Epithelial cell of prostate (primary cell): ENCODE results near the gene NARF.
A peak's percentile ranks its signal among the peaks of the same experiment; 100 is the strongest.
"Not testable (repeated sequence)": the region's sequence is repeated elsewhere in the genome, so short reads cannot be mapped to it uniquely, and the experiment has no call there.

ENCODE experiments used
- DNase-seq: peaks from one replicate; pipeline ENCODE4 v3.0.0-alpha.2; 2011; ENCODE audit warnings: low read depth, low spot score
- H3K27ac ChIP-seq: fragments of 450-650 bp; 2 replicates; pipeline ENCODE4 v1.5.1; 2017; ENCODE audit warnings: mild to moderate bottlenecking

The NARF gene

DNA sequence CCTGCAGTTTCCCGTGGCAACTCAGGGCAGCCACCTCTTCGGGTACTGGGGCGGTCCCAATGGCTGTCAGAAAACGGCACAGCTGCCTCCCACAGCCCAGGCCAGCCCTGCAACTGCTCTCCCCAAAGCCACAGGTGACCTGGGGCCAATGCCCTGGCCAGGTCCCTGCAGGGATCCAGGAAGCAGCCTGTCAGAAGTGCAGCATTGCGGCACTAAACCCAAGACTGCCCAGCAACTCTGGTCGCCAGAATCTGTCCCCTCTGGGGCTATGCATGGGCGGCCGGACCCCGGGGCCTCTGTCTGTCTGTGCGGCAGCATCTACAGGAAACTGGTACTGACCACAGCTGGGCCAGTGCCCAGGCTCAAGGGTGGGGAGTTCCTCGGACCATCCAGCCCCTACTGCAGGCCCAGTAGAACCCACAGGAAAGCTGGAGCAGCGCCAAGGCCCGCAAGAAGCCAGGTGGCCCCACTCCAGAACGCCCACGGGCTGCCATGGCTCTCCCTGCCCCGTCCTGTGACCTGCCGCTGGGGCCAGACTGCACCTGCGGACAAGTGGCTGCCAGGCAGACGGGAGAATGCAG, 13.5 kb upstream of the NARF start:
- H3K27ac ChIP-seq = no peak overlapping the region
- DNase-seq = no peak

DNA sequence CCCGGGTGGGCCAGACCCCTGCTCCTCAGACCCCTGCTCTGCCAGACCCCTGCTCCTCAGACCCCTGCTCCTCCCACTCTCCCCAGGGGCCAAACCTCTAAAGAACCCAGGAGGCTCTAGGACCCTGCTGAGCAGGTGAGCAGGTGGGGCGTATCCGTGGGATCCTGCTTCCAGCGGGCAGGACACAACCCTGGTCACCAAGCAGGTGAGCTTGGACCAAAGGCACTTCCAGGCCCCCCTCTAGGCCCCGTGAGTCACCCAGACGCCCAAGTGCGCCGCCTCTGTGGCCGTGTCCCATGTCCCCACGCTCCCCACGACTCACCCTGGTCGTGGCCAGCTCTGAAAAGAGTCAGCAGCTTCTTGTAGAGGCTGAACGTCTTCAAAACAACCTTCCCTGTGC, 13.0 kb upstream of the NARF start:
- no peak for DNase-seq
- no peak overlapping the region for H3K27ac ChIP-seq

DNA sequence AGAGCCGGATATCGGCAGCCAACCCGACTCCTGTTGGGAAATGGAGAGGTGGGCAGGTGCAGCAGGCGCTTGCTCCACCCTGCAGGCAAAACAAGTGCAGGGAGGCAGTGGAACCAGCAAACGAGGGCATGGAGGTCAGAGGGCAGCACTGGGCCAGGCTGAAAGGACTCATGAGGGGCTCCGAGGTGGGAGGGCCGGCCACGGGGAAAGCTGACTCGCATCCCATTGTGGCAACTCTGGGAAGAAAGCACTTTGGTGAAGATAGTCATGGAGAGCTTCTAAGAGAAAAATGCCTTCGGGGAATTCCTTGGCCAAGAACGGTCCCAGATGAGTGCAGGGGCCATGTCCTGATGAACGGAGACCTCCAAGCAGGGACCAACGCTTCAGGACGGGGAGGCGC, 12.4 kb upstream of the NARF start:
- no peak overlapping the region for H3K27ac ChIP-seq
- DNase-seq = no peak

DNA sequence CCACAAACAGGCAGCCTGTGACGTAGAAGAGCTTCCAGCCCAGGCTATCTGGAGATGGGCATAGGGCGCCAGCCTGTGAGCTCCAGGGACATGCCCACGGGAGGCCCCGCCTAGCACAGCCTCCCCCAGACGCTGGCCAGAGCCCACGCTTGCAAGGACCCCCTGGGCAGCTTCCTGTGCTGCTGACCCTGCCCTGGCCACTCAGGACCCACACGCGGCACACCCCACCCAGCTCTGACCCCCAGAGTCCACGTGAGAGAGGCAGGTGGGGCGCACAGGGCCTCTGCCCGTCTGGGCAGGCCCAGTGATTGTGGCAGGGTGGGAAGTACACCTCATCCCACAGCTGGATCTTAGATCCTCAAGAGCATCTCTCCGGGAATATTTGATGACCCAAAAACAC, 11.9 kb upstream of the NARF start:
- H3K27ac ChIP-seq = no peak overlapping the region
- DNase-seq = no peak

DNA sequence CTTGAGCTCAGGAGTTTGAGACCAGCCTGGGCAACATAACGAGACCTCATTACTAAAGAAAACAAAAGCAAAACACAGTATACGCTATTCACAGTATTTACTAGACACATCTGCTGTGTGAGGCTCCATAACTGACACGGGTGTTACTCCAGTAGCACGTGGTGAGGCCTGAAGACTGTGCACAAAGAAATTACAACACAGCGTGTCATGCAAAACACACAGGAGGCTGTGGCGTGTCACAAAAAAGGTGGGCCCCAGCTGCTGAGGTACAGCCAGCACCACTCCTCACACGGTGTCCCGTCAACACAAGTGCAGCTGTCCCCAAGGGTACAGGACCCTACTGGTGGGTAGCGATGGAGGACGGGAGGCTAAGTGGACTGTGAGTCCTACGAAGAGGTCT, 10.7 kb upstream of the NARF start:
- DNase-seq = no peak
- H3K27ac ChIP-seq = no peak overlapping the region

DNA sequence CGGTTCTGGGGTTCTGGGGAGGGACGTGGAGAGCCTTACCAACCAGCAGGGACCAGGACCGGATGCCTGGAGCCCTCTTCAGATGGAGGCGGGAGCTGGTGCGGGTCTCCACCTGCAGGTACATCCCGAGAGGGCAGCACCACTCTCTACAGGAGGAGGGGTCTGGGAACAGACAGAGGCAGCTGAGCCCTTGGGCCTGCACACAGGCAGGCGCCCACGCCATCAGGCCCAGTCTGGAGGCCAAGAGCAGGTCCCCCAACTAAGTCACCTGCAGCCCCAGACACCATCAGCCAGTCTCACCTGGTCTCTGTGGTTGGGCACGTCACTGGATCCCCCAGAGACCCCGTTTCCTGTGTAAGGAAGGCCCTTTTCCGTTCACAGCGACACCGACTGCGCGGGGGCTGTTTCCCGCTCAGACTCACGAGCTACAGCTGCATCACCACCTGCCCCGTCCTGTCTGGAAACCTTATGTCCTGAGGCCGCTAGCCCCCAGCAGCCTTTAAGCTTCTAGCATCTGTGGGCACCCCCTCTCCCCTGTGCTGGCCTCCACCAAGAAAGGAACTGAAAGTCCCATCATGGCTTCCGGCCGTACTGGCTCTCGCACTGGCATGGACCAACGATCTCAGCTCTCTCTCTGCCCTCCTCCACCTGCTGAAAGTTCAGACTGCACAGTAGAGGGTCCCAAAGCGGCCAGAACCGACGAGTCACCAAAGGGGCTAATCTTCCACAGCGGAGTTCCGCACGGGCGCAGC, 9.2 kb upstream of the NARF start:
- no peak overlapping the region for H3K27ac ChIP-seq
- DNase-seq = no peak

DNA sequence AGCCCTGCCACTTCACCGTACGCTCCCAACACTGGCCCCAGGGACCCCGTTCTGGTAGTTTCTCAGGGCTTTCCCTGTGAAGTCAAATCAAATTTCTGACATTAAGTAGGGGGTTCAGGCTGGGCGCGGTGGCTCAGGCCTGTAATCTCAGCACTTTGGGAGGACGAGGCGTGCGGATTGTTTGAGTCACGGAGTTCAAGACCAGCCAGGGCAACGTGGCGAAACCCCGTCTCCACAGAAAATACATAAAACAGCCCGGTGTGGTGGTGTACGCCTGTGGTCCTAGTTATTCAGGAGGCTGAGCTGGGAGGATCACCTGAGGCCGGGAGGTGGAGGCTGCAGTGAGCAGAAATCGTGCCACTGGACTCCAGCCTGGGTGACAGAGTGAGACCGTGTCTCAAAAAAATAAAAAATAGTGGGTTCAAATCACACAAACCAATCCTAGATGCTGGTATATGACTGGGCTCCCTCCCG, 8.6 kb upstream of the NARF start:
- no peak for DNase-seq
- H3K27ac ChIP-seq = peak overlapping the region; percentile 54

DNA sequence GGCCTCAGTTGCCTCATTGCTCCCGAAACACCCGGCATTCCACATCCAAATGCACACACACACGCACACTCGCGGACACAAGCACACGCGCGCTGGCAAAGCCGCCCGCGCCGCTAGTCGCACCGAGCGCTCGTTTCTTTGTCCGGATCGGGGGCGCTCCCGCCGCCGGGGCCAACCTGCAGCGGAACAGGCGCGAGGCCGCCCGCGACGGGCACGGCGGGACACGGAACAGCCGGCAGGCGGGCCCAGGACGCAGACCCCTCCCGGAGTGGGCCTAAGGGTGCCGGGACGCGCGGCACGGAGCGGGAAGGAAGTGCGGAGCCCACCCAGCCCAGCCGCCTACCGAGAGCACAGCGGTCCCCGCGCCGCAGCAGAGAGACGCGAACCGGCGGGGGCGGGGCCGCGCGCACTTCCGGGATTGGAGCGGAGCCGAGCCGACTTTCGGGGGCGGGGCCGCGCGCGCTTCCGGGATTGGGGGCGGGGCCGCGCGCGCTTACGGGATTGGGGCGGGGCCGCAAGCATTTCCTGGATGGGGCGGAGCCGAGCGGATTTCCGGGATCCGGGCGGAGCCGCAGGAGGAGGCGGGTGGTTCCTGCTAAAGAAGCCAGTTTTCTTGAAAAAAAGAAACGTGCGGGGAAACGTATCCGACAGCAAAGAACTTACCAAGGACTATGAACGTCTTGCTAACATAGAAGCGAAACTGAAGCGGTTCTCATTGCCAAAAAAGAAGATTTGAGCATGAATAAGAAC, 8.0 kb upstream of the NARF start, which contains the start of gene CYBC1:
TSS of gene CYBC1 (minus strand) at position 396 of the 750 bp plus-strand sequence. CDS start 1,498 bp downstream, outside the sequence.
- DNase-seq = peak; percentile 27
- H3K27ac ChIP-seq = peak within 1 kb of the TSS; percentile 54

DNA sequence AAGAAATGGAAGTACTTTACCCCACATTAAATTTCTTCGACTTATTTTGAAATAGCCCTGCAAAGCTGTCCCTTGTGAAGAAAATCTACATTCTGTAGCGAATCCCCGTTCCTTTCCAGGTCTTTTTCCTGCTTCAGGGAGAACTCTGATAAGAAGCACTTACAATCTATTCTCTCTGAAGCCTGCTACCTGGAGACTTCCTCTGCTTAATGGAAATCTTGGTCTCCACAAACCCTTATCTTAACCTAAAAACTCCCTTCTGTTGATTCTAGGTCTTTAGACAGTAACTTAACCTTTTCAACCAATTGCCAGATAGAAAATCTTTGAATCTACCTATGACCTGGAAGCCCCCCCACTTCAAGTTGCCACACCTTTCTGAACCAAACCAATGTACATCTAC, 6.4 kb upstream of the NARF start:
- no peak overlapping the region for H3K27ac ChIP-seq

DNA sequence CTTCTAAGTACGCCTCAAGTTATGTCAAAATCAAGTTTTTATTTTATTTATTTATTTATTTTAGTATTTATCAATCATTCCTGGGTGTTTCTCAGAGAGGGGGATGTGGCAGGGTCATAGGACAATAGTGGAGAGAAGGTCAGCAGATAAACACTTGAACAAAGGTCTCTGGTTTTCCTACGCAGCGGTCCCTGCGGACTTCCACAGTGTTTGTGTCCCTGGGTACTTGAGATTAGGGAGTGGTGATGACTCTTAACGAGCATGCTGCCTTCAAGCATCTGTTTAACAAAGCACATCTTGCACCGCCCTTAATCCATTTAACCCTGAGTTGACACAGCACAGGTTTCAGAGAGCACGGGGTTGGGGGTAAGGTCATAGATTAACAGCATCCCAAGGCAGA, 5.4 kb upstream of the NARF start:
- not testable (repeated sequence) for DNase-seq, H3K27ac ChIP-seq

More for the DNA sequence above, 6.4 kb upstream of the NARF start:
- no peak for DNase-seq

DNA sequence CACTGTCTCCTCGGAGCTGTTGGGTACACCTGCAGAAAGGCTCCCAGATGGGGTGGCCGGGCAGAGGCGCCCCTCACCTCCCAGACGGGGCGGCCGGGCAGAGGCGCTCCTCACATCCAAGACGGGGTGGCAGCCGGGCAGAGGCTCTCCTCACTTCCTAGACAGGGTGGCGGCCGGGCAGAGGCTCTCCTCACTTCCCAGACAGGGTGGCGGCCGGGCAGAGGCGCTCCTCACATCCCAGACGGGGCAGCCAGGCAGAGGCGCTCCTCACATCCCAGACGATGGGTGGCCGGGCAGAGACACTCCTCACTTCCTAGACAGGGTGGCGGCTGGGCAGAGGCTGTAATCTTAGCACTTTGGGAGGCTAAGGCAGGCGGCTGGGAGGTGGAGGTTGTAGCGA, 4.8 kb upstream of the NARF start:
- DNase-seq, H3K27ac ChIP-seq: not testable (repeated sequence)

DNA sequence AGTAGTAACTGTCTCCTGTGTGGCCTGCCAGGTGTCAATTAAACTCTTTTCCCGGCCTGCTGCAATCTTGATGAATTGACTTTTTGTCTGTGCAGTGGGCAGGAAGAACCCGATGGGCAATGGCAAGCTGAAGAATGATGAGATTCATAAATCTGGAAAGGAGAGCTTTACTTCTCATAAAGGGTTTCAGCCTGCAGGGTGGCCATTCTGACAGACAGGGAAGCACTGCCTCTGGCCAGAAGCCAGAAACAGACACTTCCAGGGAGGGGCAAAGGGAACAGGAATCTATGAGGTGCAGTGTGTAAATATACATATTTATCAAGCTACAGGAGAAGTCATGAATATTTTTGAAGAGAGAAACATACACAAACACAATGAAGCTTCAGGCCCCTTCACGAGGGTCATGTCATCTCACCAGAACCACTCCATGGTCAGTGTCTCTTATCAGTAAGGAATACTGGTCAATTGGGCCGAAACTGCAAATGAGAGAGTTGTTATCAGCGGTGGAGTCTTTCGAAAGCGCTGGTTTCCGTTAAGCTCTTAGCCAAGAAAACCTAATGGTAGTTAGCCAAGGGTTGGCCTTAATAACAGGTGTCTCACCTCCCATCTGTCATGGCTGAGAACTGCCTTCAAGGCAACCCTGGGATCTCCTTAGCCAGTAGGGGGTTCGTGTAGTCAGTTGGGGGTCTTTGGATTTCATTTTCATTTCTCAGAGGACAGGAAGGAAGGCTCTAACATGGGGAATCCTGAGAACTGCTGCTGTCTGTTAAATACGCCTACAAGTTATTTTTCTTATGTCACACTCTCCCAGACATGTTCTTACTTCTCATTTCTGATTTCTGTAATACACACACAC, 1.2 kb upstream of the NARF start:
- peak overlapping the region; percentile 98 for H3K27ac ChIP-seq
- DNase-seq = no peak

DNA sequence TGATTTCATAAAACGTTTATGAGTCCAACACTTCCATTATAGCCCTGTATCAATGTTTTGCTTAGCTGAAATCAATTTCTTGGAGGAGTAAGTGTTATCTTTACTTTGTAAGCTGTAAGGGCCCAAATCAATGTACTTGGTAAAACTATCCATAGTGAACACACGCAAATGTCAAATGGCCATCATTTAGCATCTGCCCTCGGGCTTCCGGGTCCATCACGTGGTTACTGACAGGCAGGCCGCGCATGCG, 687 bp upstream of the NARF start:
- no peak for DNase-seq
- H3K27ac ChIP-seq = peak overlapping the region; percentile 98

DNA sequence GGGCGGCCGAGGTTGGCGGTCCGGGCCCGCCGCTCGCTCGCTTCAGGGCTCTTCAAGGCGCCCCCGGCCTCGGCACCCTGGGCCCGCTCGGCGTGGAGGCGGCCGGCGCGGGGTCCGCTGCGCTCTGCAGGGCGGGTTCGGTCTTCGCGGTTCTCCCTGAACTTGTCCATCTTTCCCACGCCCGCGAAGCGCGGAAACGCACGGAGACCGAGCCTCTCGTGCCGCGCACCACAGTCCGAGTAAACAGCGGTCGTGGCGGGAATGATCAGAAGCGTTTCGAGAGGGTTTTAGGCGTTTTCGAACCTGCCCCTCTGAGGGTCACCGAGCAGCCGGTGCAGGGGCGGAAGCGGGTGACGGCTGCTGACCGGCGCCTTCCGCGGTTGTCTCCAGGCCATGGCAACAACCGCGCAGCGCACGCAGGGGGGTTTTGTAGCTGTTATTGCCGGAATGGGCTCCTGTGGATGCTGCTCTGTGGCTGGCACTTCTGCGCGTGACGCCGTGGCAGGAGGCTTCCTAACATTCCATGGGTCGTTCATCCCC, 414 bp downstream of the NARF start:
- peak overlapping the region; percentile 98 for H3K27ac ChIP-seq
- no peak for DNase-seq

DNA sequence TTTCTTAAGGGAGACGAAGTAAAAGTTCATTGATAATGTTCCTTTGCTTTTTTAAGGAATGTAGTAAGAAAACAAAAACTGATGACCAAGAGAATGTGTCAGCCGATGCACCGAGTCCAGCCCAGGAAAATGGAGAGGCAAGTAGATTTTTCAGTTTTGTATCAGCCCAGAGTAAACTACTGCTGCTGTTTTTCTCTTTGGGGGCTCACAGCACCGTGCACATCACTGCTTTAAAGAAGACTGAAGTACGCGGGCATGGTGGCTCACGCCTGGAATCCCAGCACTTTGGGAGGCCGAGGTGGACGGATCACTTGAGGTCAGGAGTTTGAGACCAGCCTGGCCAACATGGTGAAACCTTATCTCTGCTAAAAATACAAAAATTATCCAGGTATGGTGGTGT, 1.4 kb downstream of the NARF start:
- DNase-seq, H3K27ac ChIP-seq: not testable (repeated sequence)

DNA sequence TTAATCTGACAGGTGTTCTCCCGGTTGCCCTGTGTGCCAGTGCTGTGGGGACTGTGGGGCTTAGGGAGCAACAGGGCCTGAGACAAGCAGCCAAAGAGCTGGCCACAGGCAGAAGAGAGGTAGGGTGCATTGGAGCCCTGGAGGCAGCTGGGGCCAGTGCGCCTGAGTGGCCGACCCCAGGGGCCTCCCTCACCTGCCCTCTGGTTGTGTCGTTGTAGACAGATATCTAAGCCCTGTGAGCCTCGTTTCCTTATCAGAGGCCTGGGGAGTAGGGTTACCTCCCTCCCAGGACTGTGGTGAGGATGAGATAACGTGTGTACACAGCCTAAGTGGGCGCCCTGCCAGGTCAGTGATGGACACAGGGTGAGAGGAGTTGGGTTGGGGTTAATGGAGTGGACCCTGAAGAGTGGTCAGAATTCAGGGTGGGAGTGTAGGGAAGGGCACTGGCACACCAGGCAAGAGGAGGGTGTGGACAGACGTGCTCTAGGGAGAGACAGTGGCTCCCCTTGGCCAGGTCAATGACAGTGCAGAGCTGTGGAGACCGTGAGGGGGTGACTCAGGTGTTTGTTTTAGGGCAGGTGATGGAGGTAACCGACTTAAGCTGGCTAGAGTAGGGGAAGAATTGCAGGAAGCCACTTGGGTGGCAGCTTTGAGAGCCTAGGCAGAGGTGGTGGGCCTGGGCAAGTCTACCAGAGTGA, 3.4 kb downstream of the NARF start:
- peak; percentile 5 for DNase-seq
- no peak overlapping the region for H3K27ac ChIP-seq

DNA sequence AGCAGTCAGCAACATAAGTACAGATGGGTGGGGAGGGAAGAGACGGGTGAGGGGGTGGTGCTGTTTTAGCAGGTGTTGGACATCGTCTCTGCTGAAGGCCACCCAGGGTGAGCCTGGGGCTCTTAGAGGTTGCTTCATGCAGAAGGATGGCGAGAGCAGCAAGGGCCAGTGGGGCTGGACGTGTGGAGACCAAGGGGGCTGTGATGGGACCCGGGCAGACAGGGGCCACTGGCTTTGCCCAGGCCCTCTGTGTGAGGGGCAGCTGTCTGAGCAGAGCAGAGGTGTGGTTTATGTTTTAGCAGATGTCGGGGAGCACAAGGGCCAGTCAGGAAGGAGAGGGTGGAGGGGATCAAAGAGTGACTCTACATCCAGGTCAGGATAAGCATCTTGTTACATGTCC, 4.8 kb downstream of the NARF start:
- no peak for DNase-seq
- H3K27ac ChIP-seq = no peak overlapping the region

DNA sequence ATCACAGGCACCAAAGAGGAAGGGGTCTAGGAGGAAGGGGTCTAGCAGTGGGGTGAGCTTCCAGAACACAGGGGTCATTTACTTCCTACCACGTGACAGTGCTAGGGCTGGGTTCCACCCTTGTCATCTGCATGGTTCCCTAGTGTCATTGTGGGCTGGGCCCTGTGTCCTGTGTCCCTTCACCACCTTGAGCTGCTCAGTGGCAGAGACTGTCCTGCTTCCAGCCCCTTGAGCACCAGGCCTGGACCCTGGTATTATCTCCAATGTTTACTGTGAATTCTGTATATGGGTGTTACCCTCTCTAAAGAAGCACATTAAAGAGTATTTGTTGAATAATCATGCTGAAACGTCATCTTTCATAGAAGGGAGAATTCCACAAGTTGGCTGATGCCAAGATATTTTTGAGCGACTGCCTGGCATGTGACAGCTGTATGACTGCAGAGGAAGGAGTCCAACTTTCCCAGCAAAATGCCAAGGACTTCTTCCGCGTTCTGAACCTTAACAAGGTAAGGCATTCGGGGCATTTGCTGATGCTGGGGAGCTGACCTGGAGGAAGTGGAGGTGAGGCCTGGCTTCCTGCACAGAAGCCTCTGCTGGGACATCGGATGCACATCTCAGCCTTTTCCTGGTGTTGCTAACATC, 5.5 kb downstream of the NARF start:
- DNase-seq = no peak
- H3K27ac ChIP-seq = no peak overlapping the region

DNA sequence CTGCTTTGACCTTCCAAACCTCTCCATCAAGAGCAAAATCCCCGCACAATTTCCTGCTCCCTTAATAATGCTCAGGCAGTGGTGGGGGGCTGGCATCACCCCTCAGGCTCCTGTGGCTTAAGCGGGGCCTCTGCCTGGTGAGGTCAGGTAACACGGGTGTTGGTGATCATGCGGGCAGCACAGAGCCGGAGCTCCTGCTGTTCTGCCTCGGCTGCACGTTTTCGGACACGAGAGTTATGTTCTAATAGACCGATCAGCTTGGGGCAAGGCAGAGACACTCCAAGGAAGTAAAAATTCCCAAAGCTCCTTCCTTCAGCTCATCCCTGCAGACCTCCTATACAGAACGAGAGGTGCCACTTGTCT, 6.0 kb downstream of the NARF start:
- no peak overlapping the region for H3K27ac ChIP-seq
- no peak for DNase-seq
